GM19239 (cell line): ENCODE results near the gene CCDC57.
A peak's percentile ranks its signal among the peaks of the same experiment; 100 is the strongest.

Experiments used
- DNase-seq: peaks from one replicate; pipeline ENCODE4 v3.0.0; 2011; ENCODE audit warnings: low spot score; ENCODE audit not compliant: insufficient read length
- FAIRE-seq: peaks from 2 replicates; lab custom pipeline; 2011; peaks lifted over from hg19 to GRCh38; lab: Jason Lieb, UNC

The CCDC57 gene

DNA sequence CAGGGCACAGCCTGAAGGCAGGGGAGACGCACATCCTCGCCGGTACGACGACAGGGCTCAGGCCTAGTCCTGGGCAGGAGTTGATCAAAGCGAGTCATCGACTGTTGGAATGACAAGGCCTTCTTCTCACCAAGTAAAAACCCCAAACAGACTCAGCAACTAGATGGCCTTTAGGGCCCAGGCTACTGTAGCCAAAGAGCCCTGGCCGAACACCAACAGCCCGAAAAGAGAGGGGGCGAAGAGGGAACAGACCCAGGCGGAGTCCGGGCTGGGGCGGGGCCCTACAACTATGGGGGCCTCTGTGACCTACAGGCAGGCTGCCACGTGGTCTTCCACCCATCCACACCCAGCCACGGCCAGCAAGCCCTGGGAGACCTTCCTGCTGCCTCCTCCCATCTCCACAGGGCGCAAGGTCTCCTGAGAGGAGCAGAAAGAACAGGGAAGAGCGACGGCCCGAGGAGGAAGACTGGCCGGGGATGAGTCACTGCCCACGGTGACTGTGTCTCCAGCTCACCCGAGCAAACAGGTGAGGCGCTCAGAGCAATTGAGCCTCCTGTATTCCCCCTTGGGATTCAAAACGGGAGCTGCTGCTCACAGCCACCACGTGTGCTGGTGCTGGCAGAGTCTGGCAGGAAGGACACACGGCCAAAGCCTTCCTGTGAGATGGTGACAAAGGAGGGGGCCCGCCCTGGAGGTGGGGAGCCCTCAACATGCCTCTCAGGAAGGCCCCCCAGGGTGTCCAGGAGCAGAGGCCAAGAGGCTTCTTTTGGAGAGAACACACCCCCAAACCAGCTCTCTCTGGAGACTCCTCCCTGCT, 33.9 kb upstream of the CCDC57 start:
- DNase-seq (no peak), FAIRE-seq (no peak)

DNA sequence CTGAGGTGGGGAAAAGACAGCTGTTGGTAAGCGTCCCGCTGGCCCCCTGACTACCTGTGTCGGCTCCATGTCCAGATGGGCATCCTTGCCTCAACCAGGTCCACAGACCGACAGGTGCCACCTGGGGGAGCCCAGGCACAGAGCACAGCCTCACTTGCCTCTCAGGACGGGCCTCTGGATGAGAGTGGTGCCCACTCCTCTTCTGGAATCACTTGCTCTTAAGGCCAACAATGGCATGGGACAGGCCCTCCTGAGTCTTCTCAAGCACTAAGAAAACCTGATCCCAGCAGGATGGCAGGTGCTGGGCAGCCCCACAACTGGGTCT, 33.4 kb upstream of the CCDC57 start:
- no peak for FAIRE-seq
- no peak for DNase-seq

DNA sequence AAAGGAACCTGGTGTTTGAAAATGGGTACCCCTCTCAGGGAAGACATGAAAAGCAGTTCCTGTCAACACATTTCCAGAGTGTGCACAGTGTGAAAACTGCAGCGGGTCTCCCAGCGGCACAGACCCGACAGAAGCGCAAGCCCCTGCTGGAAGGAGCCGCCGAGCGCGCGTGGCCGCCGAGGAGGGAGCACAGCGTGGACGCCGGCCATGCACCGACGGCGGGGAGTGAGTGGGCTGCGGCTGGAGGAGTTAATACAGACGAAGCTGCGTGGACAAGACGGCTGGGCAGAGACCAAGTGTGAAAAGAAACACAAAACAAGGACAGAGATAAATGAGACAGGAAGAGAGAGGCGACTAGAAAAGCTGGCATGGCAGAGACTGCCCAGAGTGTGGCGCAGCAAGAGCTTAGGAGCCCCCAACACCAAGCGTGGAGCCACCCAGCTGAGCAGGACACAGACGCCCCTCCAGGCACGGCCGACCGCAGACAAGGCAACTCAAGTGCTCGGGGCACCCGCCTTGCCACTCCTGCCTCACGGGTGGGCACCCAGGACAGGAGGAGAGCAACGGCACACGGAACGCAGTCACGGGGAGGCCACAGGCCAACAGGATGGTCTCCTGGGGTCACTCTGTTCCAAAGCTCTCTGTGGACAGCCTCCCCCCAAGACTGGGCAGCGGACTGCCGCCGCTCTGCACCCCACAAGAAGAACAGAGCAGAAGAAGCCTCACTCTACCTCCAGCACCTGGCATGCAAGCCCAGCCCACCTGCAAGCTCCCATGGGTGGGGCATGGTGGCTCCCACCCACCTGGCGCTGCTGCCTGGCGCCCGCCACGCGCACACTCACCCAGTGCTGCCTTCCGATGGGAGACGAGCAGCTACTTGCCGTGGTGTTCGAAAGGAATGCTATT, 32.7 kb upstream of the CCDC57 start:
- DNase-seq (no peak), FAIRE-seq (no peak)

DNA sequence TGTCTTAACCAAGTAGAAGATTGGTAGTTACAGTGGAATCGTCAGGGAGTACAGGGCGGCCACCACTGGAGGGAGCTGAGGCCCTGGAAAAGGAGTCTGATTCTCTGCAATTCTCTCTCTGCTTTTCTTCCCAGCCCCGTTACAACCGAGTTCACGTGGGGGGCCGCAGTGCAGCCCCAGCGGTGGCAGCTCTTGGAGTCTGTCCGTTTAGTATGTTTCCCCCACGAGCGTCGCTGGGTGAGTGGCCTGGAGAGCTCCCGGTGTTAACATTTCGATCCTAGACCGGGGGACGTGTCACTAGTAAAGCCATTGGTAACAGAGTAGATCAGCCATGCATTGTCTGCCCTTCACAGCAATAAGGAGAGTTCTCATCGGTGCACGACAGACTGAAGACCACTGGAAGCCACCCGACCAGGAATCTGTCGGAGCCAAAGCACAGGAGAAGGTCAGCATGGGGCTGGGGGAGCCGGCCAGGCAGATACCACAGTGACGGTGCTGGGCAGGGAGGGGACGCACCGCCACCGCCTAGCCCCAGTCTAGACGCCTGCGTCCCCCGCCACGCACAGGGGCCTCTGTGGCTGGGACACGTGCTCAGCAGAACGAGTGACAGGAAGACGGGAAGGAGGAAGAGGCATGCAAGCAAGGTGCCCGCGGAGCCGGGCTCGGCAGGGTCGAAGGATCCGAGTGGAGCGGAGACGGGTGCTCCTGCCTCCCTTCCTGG, 31.9 kb upstream of the CCDC57 start:
- no peak for FAIRE-seq

GRCh38 chr17:82243648-82244412, 31.2 kb upstream of the CCDC57 start:
- no peak for DNase-seq
- no peak for FAIRE-seq

More for the DNA sequence above, 31.9 kb upstream of the CCDC57 start:
- no peak for DNase-seq

- DNase-seq (no peak), FAIRE-seq (no peak)
These were observed 30.5 kb upstream of the CCDC57 start for GRCh38 chr17:82242977-82243647.

- DNase-seq (no peak), FAIRE-seq (no peak)
These were observed 30.0 kb upstream of the CCDC57 start for GRCh38 chr17:82242698-82242976.

DNA sequence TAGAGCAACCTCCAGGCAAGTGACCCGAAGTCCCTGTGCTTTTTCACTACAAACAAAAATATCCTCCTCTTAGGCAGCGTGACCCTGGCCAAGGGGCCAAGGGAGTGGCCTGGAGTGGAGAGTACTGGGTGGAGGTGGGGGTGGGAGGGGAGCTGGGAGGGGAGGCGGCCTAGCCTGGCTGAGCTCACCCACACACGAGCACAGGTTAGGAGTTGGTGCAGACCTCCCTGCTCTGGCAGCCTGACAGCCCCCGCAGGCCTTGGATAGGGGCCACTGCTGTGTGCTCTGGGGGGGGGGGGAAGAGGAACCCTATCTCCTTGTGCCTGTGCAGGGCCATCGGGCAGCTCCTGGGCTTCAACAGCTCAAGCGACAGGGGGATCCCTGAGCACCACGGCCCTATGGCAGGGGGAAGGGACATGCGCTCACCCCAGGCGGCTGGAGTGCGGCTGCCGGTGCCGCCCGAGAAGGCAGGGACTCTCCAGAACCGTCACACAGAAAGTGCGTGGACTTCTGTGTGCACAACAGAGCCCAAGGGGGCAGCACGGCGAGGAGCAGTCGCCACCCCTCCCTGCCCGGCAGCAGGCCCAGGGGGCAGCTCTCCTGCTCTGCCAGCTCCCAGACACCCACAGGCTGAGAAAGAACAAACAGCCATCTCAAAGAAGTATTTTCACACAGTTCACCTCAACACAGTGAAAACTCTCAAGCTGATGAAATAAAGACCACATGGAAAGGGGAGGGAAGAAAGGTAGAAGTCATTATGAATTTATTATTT, 29.5 kb upstream of the CCDC57 start:
- no peak for FAIRE-seq
- no peak for DNase-seq

DNA sequence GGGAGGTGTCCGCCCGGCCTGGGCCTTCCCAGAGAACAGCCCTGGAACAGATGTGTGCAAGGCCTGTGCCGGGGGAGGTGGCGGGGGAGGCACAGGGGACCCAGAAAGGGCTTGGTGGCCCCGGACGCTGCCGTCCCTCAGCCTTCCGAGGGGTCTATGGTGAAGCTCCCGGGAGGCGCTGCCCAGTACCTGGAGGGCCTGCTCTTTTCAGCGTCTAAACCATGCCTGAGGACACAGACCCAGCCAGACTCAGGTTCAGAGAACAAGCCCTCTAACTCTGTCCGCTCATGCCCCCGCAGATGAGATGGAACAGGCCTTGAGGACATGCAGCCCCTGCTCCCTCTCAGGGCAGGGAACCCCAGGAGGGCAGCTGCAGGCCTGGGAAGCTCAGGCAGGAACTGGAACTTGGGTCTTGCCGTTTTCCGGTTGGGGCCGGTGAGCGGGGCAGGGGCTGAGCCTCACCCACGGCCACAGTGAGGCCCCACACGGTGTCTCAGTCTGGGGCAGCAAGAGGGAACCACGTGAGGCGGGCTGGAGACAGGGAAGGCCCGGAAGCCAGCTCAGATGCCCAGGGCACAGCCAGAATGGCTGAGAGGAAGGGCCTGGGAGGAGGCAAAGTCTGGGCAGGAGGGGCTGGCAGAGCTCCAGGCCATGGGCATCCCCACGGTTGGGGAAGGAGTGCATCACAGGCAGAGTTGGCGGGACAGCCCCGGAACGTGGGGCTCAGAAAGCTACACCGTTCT, 28.7 kb upstream of the CCDC57 start:
- FAIRE-seq: no peak

DNA sequence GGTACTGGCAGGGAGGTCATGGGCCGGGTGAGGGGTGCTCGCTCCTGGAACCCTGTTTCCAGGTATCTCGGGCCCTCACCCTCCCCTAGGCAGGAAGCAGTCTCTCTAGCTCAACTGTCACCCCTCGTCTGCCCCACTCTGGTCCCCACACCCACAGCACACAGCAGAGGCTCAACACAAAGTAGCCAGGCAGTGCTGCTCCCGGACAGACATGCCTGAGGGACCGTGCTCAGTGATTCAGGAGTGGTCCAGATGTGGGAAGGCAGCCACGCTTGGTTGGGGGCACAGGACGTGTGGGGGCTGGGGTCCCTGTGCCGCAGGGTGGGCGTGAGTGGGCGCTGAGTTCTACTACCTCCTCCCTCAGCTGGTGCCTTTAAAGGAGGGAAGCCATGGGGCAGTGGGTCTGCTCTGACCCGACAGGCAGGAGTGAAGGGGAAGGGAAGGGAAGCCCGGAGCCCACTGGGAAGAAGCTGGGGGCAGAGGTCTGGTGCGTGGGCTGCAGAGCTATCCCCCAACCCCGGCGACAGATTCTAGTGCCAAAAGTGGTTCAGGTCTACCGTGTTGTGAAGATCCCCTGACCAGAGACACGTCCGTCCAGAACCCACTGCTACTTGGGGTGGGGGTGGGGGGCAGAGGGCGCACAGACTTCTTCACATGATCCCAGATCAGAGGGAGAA, 28.0 kb upstream of the CCDC57 start:
- no peak for DNase-seq
- no peak for FAIRE-seq

More for the DNA sequence above, 28.7 kb upstream of the CCDC57 start:
- DNase-seq: no peak

DNA sequence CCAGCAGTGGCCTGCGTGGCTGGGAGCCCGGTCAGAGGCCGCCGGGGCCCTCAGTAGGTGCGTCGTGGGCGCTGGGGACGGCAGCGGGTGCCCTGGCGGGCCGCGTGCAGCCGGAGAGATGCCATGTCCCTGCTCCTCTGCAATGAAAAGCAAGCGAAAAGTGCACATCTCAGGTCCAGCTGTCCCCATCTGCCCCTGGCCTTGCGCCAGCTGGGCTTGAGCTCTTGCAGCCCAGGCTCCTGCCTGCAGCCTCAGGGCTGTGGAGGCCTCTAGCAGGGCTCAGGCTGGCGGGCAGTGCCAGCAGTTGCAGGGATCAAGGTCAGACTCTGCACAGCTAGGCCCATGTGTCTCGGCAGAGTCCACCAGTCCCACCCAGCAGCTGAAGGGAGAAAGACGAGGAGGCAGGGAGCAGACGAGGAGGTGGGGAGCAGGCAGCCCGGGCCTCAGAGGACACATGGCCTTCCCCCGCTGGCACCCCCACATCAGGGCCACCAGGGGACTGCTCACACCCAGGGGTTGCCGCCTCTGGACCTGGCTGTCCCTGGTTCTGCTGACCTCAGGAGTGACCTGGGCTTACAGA, 27.4 kb upstream of the CCDC57 start:
- FAIRE-seq (no peak), DNase-seq (no peak)

DNA sequence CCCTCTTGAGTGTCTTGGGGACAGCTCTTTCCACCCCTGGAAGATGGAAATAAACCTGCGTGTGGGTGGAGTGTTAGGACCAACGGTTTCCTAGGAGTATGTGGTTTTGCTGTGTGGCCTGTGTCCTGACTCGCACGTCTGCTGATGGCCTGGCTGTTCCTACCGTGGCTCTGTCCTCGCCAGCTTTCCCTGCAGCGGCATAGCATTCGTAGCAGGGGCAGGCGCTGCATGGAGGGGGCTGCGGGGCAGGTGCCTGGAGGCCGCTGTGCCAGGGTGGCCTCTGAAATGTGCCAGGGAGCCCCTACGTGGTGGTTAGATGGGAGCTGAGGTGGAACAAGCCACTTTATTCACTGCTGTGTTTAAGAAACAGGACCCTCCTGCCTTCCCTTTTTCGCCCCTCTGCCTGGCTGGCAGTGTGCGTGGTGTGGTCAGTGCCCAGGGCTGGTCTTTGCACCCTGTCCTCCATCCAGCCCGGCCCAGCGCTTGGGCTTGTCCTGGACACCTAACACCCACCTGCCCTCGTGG, 26.8 kb upstream of the CCDC57 start:
- no peak for FAIRE-seq
- DNase-seq: no peak

GRCh38 chr17:82238472-82239201, 26.0 kb upstream of the CCDC57 start:
- DNase-seq (no peak), FAIRE-seq (peak; percentile 57)

- DNase-seq (no peak), FAIRE-seq (no peak)
These were observed 25.3 kb upstream of the CCDC57 start for GRCh38 chr17:82237746-82238471.

GRCh38 chr17:82237083-82237745, 24.6 kb upstream of the CCDC57 start:
- FAIRE-seq: no peak

More at GRCh38 chr17:82237083-82237745, 24.6 kb upstream of the CCDC57 start:
- no peak for DNase-seq
